Measurements from ENCODE around the gene FCGBP. TPM values are rescaled to one million over a fixed set of nuclear protein-coding genes. Genes with fewer than 3 reads are reported as not detected.

FCGBP gene
- total RNA-seq, 1 donor from 2014 or later: 2.5 TPM

DNA sequence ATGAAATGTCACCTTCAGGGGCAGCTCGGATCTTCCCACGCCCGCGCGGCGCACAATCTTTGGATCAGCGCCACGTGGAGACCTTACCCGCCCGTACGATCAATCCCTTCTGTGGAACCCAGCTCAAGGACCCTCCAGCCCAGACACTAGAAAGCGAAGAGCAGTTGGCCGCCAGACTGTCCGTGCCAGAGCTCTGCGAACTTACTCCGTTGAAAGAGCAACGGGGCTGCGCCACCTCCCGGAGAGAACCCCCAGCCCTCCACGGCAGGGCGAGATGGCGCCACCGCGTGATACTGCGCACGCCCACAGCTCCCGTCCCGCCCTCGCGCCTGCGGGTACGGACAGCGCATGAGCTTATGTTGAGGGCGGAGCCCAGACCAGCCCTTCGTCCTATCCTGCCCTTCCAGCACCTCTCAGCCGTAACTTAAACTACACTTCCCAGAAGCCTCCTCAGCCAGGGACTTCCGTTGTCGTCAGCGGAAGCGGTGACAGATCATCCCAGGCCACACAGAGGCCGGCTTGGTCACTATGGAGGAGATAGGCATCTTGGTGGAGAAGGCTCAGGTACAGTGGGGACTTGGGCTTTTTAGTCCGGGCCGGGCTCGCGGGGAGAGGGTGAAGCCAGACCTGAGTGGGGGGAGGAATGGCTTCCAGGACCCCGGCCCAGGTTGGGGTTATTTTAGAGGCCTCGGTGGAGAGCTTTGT lies 36.4 kb upstream of the FCGBP start, which contains the start of gene PSMC4:
Gene PSMC4, plus strand, starts transcription at position 491 of the 705 bp plus-strand sequence. Its CDS starts 38 bp downstream, at position 529.
- H3K27me3 Mint-ChIP-seq (ENCODE audit: low read depth): no peaks in the 10 kb centered on the region
- H3K27ac Mint-ChIP-seq: peak within 1 kb of the TSS; percentile 98
- no peaks in the 10 kb centered on the region for H3K9me3 Mint-ChIP-seq
- H3K4me1 Mint-ChIP-seq: peaks cover 28% of the 10 kb centered on the region
- H3K4me3 Mint-ChIP-seq: peak within 1 kb of the TSS; percentile 98
- H3K36me3 Mint-ChIP-seq: peaks cover 22% of the 10 kb centered on the region
- DNase-seq (ENCODE audit: low spot score in 2 of 2, unreplicated experiment in 2 of 2): peak; percentile 97 to 99
- TF ChIP-seq, protein P1, sequence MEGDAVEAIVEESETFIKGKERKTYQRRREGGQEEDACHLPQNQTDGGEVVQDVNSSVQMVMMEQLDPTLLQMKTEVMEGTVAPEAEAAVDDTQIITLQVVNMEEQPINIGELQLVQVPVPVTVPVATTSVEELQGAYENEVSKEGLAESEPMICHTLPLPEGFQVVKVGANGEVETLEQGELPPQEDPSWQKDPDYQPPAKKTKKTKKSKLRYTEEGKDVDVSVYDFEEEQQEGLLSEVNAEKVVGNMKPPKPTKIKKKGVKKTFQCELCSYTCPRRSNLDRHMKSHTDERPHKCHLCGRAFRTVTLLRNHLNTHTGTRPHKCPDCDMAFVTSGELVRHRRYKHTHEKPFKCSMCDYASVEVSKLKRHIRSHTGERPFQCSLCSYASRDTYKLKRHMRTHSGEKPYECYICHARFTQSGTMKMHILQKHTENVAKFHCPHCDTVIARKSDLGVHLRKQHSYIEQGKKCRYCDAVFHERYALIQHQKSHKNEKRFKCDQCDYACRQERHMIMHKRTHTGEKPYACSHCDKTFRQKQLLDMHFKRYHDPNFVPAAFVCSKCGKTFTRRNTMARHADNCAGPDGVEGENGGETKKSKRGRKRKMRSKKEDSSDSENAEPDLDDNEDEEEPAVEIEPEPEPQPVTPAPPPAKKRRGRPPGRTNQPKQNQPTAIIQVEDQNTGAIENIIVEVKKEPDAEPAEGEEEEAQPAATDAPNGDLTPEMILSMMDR (IDR thresholded peaks at IDR 0.05; ENCODE audit: unreplicated experiment): peak; percentile 50

GRCh38 chr19:39970425-39970674 lies 35.9 kb upstream of the FCGBP start:
- H3K9me3 Mint-ChIP-seq: no peaks in the 10 kb centered on the region
- no peaks in the 10 kb centered on the region for H3K27me3 Mint-ChIP-seq (ENCODE audit: low read depth)
- peak overlapping the region; percentile 98 for H3K27ac Mint-ChIP-seq
- peaks cover 18% of the 10 kb centered on the region for H3K36me3 Mint-ChIP-seq
- DNase-seq (ENCODE audit: low spot score in 2 of 2, unreplicated experiment in 2 of 2): no peak
- peaks cover 28% of the 10 kb centered on the region for H3K4me1 Mint-ChIP-seq
- TF ChIP-seq, protein P1 (IDR thresholded peaks at IDR 0.05; ENCODE audit: unreplicated experiment): no peak
- peak overlapping the region; percentile 98 for H3K4me3 Mint-ChIP-seq

DNA sequence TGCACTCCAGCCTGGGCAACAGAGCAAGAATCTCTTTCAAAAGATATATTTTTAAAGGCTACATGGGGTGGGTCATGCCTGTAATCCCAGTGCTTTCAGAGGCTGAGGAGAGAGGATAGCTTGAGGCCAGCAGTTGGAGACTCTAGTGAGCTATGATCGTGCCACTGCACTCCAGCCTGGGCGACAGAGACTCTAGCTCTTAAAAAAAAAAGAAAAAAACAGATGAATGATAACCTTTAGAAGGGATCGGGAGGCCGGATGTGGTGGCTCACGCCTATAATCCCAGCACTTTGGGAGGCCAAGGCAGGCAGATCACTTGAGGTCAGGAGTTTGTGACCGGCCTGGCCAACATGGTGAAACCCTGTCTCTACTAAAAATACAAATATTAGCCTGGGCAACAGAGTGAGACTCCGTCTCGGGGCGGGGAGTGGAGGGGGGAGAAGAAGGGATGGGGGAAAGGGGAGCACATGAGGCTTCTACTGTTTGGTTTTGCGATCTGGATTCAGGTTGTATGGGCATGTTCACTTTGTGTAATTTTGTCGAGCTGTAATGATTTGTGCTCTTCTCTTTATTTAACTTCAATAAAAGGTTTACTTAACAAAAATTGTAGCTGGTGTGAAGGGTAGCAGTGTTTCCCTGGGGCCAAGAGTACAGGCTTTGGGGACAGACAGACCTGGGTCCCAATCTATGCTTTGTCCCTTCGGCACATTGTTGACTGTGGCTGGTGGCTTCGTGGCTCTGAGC lies 35.4 kb upstream of the FCGBP start:
- peak overlapping the region; percentile 98 for H3K4me3 Mint-ChIP-seq
- H3K4me1 Mint-ChIP-seq: peaks cover 28% of the 10 kb centered on the region
- H3K27ac Mint-ChIP-seq: peak overlapping the region; percentile 98
- TF ChIP-seq, protein P1 (IDR thresholded peaks at IDR 0.05; ENCODE audit: unreplicated experiment): no peak
- peaks cover 14% of the 10 kb centered on the region for H3K36me3 Mint-ChIP-seq
- H3K27me3 Mint-ChIP-seq (ENCODE audit: low read depth): no peaks in the 10 kb centered on the region
- H3K9me3 Mint-ChIP-seq: no peaks in the 10 kb centered on the region
- DNase-seq (ENCODE audit: low spot score in 2 of 2, unreplicated experiment in 2 of 2): peak in 1 of 2 experiments; percentile 10

GRCh38 chr19:39969266-39969665 lies 34.8 kb upstream of the FCGBP start:
- Mint-ChIP-seq H3K9me3 (no peaks in the 10 kb centered on the region), H3K27ac (peak overlapping the region; percentile 98), H3K4me1 (peaks cover 28% of the 10 kb centered on the region), H3K4me3 (peak overlapping the region; percentile 98), H3K36me3 (peaks cover 9% of the 10 kb centered on the region), H3K27me3 (ENCODE audit: low read depth) (no peaks in the 10 kb centered on the region)
- TF ChIP-seq, protein P1 (IDR thresholded peaks at IDR 0.05; ENCODE audit: unreplicated experiment): no peak
- DNase-seq (ENCODE audit: low spot score in 2 of 2, unreplicated experiment in 2 of 2): peak in 1 of 2 experiments; percentile 11

- peak in 1 of 2 experiments; percentile 29 for DNase-seq (ENCODE audit: low spot score in 2 of 2, unreplicated experiment in 2 of 2)
- H3K36me3 Mint-ChIP-seq: peaks cover 7% of the 10 kb centered on the region
- peak overlapping the region; percentile 98 for H3K27ac Mint-ChIP-seq
- TF ChIP-seq, protein P1 (IDR thresholded peaks at IDR 0.05; ENCODE audit: unreplicated experiment): no peak
- H3K4me1 Mint-ChIP-seq: peaks cover 28% of the 10 kb centered on the region
- H3K9me3 Mint-ChIP-seq: no peaks in the 10 kb centered on the region
- no peaks in the 10 kb centered on the region for H3K27me3 Mint-ChIP-seq (ENCODE audit: low read depth)
- no peak overlapping the region for H3K4me3 Mint-ChIP-seq
Measured at GRCh38 chr19:39968789-39969188, 34.4 kb upstream of the FCGBP start.
